HG03457 (cell line): ENCODE data around the gene MYOF.
"Not testable (repeated sequence)": the region's sequence is repeated elsewhere in the genome, so short reads cannot be mapped to it uniquely, and the experiment has no call there.

Source experiments
- ATAC-seq: cut with Tn5 transposase; IDR thresholded peaks from one replicate; pipeline ENCODE4 v1.9.1; 2021; ENCODE audit warnings: moderate number of reproducible peaks; ENCODE audit not compliant: unreplicated experiment

Gene MYOF

DNA sequence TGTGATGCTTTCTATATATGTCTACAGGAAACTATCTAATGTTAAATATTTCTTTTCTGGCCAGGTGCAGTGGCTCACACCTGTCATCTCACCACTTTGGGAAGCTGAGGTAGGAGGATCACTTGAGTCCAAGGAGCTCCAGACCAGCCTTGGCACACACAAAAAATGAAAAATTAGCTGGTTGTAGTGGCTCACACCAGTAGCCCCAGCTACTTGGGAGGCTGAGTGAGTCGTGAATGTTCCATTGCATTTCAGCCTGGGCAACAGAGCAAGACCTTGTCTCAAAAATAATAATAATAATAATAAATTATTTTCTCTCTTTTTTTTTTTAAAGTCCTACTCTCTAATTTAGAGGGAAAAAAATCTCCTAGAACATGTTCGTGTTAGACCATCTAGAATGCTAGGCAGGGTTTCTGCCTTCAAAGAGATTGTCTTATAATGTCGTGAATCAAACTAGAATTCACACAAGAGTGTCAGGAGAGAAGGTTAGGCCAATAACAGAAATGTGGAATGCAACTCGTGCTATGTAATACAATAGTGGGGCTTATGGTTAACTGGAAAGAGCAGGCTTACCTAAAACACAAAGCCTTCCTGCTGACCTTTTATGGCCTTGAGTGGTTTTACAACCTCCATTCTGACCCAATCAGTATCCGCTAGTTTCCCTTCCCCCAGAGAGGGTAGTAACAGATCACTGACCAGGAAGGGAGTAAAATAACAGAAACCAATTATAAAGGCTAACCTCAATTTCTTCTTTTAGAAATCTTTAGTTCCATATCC is 46.3 kb downstream of the MYOF start:
- no peak for ATAC-seq

DNA sequence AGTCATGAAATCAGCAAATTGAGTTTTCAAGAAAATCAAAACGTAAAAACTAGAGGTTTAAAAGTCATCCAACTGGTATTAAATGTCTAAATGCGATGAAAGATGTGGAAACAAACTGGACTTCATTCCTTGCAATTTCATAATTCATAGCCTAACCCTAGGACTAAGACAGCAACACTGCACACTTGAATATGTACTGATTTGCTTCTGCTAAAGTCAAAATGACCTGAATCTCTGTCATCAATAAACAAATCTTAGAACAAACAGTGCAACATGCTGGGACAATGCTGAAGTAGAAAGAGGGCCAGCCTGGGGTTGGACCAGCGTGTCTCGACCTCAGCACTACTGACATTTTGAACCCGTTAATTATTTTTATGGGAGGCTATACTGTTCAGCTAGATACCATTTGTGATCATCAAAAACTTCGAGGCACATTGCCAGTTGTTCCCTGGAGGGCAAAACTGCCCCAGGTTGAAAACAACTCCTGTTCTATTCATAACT is 47.1 kb downstream of the MYOF start:
- ATAC-seq: no peak

- no peak for ATAC-seq
Observed at GRCh38 chr10:93431361-93431760, 50.8 kb downstream of the MYOF start.

GRCh38 chr10:93425861-93426260 is 56.3 kb downstream of the MYOF start:
- ATAC-seq: no peak

GRCh38 chr10:93422118-93422517 is 60.0 kb downstream of the MYOF start:
- no peak for ATAC-seq

- ATAC-seq: no peak
Observed at GRCh38 chr10:93420944-93421825, 60.9 kb downstream of the MYOF start.

GRCh38 chr10:93420091-93420490 is 62.0 kb downstream of the MYOF start:
- no peak for ATAC-seq

DNA sequence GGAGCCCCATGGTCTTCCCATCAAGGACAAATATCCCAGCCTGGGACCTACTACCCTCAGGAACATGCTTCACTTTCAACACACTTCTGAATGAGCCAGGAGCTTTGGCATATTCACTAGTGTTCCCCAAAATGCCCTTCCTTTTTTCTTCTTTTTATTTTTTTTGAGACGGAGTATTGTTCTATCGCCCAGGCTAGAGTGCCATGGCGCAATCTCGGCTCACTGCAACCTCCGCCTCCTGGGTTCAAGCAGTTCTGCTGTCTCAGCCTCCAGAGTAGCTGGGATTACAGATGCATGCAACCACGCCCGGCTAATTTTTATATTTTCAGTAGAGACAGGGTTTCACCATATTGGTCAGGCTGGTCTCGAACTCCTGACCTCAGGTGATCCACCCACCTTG is 63.1 kb downstream of the MYOF start:
- ATAC-seq: not testable (repeated sequence)

GRCh38 chr10:93417921-93418320 is 64.2 kb downstream of the MYOF start:
- ATAC-seq: no peak

GRCh38 chr10:93417266-93417665 is 64.9 kb downstream of the MYOF start:
- no peak for ATAC-seq

- ATAC-seq: no peak
Observed at GRCh38 chr10:93416824-93417223, 65.3 kb downstream of the MYOF start.

DNA sequence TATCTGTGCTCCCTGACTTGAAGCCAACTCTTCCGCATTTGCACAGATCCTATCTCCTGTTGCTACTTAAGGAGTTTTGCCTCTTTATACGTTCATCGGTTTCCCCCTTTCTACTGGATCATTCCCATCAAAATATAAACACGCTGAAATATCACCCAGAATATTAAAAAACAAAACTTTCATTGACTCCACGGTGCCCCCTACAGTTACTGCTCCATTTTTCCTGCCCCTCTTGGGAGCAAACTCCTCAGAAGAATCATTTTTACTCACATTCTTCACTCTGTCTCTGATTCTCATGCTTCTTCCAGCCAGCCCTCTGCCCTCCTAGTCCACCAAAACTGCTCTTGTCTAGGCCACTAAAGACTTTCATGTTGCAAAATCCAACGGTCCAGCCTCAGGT is 66.4 kb downstream of the MYOF start:
- ATAC-seq: no peak

- ATAC-seq: no peak
Observed at GRCh38 chr10:93413252-93413689, 68.9 kb downstream of the MYOF start.

DNA sequence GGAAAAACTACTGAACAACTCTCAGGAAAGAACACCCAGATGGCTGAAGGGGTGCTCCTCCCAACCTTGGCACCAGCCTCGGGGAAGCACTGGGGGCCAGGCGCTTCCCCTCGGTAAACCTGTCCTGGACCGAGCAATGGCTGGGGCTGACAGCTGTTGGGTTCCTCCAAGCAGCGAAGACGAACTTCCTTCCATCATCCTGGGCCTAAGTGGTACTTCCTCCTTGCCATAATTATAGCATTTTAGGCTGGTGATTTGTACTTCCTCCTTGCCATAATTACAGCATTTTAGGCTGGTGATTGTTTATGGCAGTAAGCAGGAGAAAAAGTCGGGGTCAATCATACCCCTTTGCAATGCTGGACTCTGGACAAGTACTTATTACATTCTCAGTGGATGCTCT is 69.3 kb downstream of the MYOF start:
- no peak for ATAC-seq

- ATAC-seq: no peak
Observed at GRCh38 chr10:93410697-93411348, 71.3 kb downstream of the MYOF start.

DNA sequence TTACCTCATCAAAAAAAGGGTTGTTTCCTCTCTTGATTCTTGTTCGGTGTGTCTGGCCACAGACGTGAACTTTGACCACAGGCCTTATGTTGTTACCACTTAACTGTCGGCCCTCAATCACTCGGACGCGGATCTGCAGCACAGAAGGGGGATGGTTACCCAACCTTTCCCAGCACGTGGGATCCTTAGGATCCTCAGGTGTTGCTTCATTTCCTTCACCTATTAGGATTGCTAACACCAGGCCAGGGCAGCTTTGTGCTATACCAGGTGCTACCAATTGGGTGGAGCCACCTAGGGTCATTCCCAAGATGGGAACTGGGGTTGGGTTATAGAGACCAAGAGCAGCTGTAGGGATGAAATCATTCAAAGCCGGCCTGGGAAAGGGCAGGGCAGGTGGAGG is 73.4 kb downstream of the MYOF start:
- no peak for ATAC-seq

DNA sequence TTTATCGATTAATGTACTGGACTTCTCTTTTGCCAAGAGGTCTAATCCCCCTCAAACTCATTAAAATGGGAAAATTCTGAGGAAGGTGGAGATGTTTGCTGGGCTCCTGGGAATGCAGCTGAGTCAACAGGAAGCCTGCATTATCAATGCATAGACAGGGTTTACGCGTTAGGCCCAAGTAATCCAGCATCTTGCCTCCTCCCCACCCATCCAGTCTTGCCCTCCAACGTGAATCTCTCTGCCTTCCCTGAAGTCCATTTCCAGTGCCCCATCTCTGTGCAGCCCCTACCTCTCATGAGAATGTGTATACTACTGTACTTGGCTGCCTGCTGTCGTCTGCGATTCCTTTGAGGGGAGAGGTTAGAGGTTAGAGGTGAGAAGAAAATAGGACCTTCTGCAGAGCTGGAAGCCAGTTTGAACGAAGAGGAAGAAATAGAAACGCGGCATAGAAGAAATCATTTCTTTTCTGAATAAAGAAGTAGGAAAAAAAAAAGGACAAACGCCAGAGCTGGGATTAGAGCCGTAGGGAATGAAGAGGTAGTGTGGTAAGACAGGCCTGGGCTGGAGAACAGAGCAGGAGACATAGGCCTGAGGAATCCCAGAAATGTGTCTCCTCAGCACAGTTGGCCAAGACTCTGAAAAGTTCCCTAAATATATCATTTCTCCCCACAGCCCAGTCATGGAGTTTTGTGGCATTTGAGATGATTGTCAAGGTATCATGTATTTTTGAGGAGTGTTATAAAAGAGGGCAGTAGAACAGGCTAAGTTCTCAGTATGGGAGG is 75.6 kb downstream of the MYOF start:
- ATAC-seq: no peak

GRCh38 chr10:93404048-93404354 is 78.1 kb downstream of the MYOF start:
- no peak for ATAC-seq

GRCh38 chr10:93403152-93404047 is 78.7 kb downstream of the MYOF start:
- ATAC-seq: no peak

DNA sequence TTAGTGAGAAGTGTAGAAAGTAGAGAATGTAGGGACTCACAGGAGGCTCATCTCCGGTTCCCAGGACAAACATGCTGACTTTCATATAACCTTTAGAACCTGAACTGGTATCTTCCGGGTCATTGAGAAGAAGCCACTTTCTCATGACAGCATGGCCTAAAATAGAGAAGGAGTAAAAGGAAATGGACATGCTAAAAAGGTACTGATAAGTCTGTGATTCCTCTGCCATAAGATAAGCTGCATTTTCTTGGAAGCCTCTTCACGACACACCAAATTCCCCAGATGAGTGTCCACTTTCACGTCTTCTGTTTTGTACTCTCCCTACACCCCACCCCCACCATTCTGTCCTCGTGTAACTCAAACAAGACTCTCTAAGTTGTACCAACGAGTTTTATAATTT is 79.9 kb downstream of the MYOF start:
- no peak for ATAC-seq
